Bronchial epithelial cell (primary cell): ENCODE results near the gene HS1BP3. TPM values are rescaled to one million over a fixed set of nuclear protein-coding genes. Genes with fewer than 3 reads are reported as not detected.

ENCODE experiments used
- DNase-seq: peaks from one replicate; pipeline ENCODE4 v3.0.0-alpha.2; 2010; ENCODE audit warnings: low read depth
- FAIRE-seq: peaks from 2 replicates; lab custom pipeline; 2011; peaks lifted over from hg19 to GRCh38; lab: Jason Lieb, UNC
- H3K27me3 ChIP-seq: 2 replicates; pipeline ENCODE4 v1.5.1; 2011; ENCODE audit warnings: low read length; ENCODE audit not compliant: control insufficient read depth, insufficient read depth
- H3K36me3 ChIP-seq: 2 replicates; pipeline ENCODE4 v1.5.1; 2011; ENCODE audit warnings: low read length; ENCODE audit not compliant: control insufficient read depth, insufficient read depth
- H3K4me3 ChIP-seq: 2 replicates; pipeline ENCODE4 v1.5.1; 2011; ENCODE audit warnings: mild to moderate bottlenecking, low read depth, low read length, control low read depth
- total RNA-seq: library from RNA; depleted of rRNA; stranded (reverse); fragments of >200 nt; gene quantifications from 2 replicates; pipeline ENCODE4 v1.2.1, GENCODE V29; 2014
- TF ChIP-seq, protein P1 (sequence below): IDR thresholded peaks from 2 replicates; pipeline ENCODE4 v1.5.1; 2011; ENCODE audit warnings: mild to moderate bottlenecking, moderate library complexity, low read length, control low read depth, inconsistent platforms; ENCODE audit not compliant: insufficient read depth, severe bottlenecking

Gene HS1BP3
- total RNA-seq, 1 donor from 2014 or later: 27.6 TPM

DNA sequence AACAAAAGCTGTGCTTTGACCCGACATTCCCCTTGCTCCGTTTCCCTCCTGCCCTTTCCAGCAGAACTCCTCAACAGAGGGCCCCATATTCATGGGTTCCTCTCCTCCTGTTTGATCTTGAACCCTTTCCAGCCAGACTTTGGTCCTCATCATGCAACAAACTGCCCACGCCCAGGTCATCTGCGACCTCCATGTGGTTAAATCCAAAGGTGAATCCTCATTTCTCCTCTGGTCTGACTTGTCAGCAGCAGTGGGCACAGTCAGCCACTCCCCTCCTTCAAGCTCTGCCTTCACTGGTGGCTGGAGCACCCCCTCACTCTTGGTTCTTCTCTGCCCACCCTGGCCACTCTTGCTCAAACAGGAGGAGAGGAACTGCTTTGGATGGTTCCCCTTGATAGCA is 2.7 kb downstream of the HS1BP3 start:
- no peak for FAIRE-seq
- H3K27me3 ChIP-seq: no peaks in the 10 kb centered on the region
- H3K4me3 ChIP-seq: no peak overlapping the region
- peaks cover 1% of the 10 kb centered on the region for H3K36me3 ChIP-seq
- DNase-seq: no peak
- TF ChIP-seq, protein P1, sequence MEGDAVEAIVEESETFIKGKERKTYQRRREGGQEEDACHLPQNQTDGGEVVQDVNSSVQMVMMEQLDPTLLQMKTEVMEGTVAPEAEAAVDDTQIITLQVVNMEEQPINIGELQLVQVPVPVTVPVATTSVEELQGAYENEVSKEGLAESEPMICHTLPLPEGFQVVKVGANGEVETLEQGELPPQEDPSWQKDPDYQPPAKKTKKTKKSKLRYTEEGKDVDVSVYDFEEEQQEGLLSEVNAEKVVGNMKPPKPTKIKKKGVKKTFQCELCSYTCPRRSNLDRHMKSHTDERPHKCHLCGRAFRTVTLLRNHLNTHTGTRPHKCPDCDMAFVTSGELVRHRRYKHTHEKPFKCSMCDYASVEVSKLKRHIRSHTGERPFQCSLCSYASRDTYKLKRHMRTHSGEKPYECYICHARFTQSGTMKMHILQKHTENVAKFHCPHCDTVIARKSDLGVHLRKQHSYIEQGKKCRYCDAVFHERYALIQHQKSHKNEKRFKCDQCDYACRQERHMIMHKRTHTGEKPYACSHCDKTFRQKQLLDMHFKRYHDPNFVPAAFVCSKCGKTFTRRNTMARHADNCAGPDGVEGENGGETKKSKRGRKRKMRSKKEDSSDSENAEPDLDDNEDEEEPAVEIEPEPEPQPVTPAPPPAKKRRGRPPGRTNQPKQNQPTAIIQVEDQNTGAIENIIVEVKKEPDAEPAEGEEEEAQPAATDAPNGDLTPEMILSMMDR: no peak

DNA sequence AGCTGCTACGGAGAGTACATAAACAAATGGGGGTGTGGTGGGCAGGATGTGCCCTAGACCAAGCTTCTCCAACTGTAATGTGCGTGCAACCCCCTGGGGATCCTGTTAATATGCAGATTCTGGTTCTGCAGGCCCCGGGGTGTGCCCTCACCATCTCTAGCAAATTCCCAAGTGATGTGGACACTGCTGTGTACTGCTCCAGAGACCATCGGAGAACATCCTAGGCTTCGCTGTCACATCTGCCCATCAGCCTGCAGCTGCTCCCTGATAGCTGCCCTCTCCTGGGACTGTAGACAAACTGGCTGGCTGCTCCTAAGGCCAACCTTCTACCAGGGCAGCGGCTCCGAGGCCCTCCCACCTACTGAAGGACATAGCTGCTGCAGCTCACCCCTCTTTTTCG is 3.2 kb downstream of the HS1BP3 start:
- Histone ChIP-seq H3K27me3 (no peaks in the 10 kb centered on the region), H3K4me3 (no peak overlapping the region), H3K36me3 (peaks cover 1% of the 10 kb centered on the region)
- DNase-seq (no peak), FAIRE-seq (no peak)
- TF ChIP-seq, protein P1: no peak

DNA sequence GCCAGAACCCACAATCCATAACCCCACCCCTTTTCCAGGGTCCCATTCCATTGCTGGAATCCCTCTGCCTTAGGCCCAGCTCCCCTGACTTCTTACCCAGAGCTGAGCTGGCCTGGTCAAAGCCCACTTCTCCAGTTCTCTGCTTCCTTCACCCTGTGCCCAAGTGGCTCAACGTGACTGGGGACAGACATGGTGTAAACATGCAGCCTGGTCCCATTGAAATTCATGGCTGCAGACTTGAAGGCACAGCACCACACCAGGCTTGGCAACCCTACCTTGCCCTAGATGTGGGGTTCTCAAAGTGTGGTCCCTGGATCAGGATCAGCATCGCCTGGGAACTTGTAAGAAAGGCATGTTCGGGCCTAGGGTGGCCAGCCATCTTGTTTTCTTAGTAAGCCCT is 3.7 kb downstream of the HS1BP3 start:
- H3K36me3 ChIP-seq: peaks cover 1% of the 10 kb centered on the region
- TF ChIP-seq, protein P1: no peak
- no peak for FAIRE-seq
- no peak for DNase-seq
- H3K4me3 ChIP-seq: no peak overlapping the region
- H3K27me3 ChIP-seq: no peaks in the 10 kb centered on the region

DNA sequence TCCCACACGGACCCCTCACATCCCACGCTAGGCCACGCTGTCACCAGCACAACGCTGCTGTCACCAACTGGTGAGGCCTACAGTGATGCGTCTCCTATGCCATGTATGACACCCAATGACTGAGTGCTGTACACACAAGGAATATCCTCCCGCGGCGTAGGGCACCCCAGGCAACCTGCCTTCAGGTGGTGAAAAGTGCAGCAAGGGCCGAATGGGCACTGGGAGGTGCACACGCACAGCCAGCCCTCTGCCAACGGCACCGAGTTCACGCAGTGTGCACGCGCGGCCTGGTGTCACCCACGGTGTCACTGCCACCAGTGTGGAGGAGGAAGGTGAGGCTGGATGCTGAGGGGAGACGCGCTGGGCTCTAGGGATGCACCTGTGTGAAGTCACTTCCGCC is 4.5 kb downstream of the HS1BP3 start:
- FAIRE-seq (no peak), DNase-seq (no peak)
- TF ChIP-seq, protein P1: no peak
- no peaks in the 10 kb centered on the region for H3K27me3 ChIP-seq
- H3K36me3 ChIP-seq: peaks cover 1% of the 10 kb centered on the region
- H3K4me3 ChIP-seq: no peak overlapping the region

GRCh38 chr2:20645761-20646160 is 5.1 kb downstream of the HS1BP3 start:
- TF ChIP-seq, protein P1: no peak
- no peaks in the 10 kb centered on the region for H3K27me3 ChIP-seq
- FAIRE-seq (no peak), DNase-seq (no peak)
- H3K4me3 ChIP-seq: no peak overlapping the region
- peaks cover 5% of the 10 kb centered on the region for H3K36me3 ChIP-seq

DNA sequence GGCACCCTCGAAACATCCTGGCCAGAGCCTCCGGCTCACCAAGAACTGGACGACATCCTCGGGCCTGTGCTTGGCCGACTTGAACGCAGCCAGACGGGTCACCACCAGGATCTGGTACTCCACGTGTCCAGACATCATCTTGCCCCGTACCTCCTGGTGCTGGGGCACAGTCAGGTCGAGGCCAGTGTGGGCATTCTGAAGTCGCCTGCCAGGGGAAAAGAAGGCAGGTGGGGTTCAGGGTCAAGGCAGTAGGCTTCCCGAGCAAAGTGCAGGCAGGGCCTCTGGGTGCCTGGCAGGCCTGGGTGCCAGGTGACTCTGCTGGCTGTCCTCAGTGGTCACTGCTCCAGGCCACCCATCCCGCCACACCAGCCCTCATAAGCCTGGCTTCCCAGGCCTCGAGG is 5.6 kb downstream of the HS1BP3 start:
- peaks cover 5% of the 10 kb centered on the region for H3K36me3 ChIP-seq
- no peak for DNase-seq
- TF ChIP-seq, protein P1: no peak
- H3K27me3 ChIP-seq: no peaks in the 10 kb centered on the region
- FAIRE-seq: no peak
- no peak overlapping the region for H3K4me3 ChIP-seq
